Upper lobe of left lung (tissue), 6 donors: ENCODE data around the gene MRPL4. TPM values are rescaled to one million over a fixed set of nuclear protein-coding genes. Genes with fewer than 3 reads are reported as not detected.
"Not testable (repeated sequence)": the region's sequence is repeated elsewhere in the genome, so short reads cannot be mapped to it uniquely, and the experiment has no call there.

Experiments used
- ATAC-seq, 2 donors: fragments of 200-7000 bp; cut with Tn5 transposase; one replicate each; pipeline ENCODE4 v1.9.1; 2022; ENCODE audit warnings: mild to moderate bottlenecking in 2 of 2, moderate library complexity in 2 of 2; ENCODE audit not compliant: low FRiP score in 2 of 2
- DNase-seq, 2 donors: peaks; one replicate each; pipeline ENCODE4 v3.0.0-alpha.2; 2019 to 2020
- H3K27ac ChIP-seq, 4 donors: fragments of 200-600 bp; sonication (generic); one replicate each; pipeline ENCODE4 v1.5.1; 2016 to 2019
- H3K27me3 ChIP-seq, 4 donors: fragments of 200-600 bp; sonication (generic); one replicate each; pipeline ENCODE4 v1.5.1; 2017 to 2019
- H3K36me3 ChIP-seq, 4 donors: fragments of 200-600 bp; sonication (generic); one replicate each; pipeline ENCODE4 v1.5.1; 2016 to 2019
- H3K4me1 ChIP-seq, 4 donors: fragments of 200-600 bp; sonication (generic); one replicate each; pipeline ENCODE4 v1.5.1; 2018 to 2019
- H3K4me3 ChIP-seq, 4 donors: fragments of 200-600 bp; sonication (generic); one replicate each; pipeline ENCODE4 v1.5.1; 2017 to 2019; ENCODE audit warnings: mild to moderate bottlenecking in 2 of 4, moderate library complexity in 1 of 4
- H3K9me3 ChIP-seq, 4 donors: fragments of 200-600 bp; sonication (generic); one replicate each; pipeline ENCODE4 v1.5.1; 2018 to 2019
- CTCF ChIP-seq, 6 experiments: fragments of 450-650 bp in 4 of 6; fragments of 200-600 bp in 2 of 6; sonication (generic) in 2 of 6; IDR thresholded peaks; one replicate each; pipeline ENCODE4 v1.5.1; 2016 to 2019; ENCODE audit warnings: antibody characterized with exemption in 6 of 6
- EP300 ChIP-seq, 4 donors: sonication (generic); formaldehyde crosslinking; IDR thresholded peaks; one replicate each; pipeline ENCODE4 v1.5.1; 2017; ENCODE audit warnings: antibody characterized with exemption in 4 of 4, control low read depth in 2 of 4
- POLR2A ChIP-seq, 4 donors: fragments of 450-650 bp; IDR thresholded peaks; one replicate each; pipeline ENCODE4 v1.5.1; 2016 to 2017; ENCODE audit warnings: antibody characterized with exemption in 4 of 4, mild to moderate bottlenecking in 2 of 4
- POLR2AphosphoS5 ChIP-seq, 2 donors: sonication (generic); formaldehyde crosslinking; IDR thresholded peaks; one replicate each; pipeline ENCODE4 v1.5.1; 2017; ENCODE audit warnings: antibody characterized with exemption in 2 of 2
- WGBS, 2 donors: methylation state at CpG; one replicate each; pipeline ENCODE4 v1.1.5; 2017 to 2018; 5-methylcytosine and 5-hydroxymethylcytosine counted together
- total RNA-seq, 6 donors: library from RNA; depleted of rRNA in 4 of 6; stranded (reverse); fragments of >200 nt in 4 of 6; gene quantifications; one replicate each; pipeline versions ENCODE4 v1.1.0 to v1.2.1, GENCODE V29; 2016 to 2021
- donor health status: DM: no; HTN: no; CAD: no; lungs with moderate emphysema.
- donor health status: DM: no; HTN: yes; CAD: no; lungs with severe emphysema.

Gene MRPL4
- total RNA-seq, 6 donors from 2014 or later, result 23.0 to 70.8 (median 45.0) TPM

GRCh38 chr19:10237702-10238101, 14.3 kb upstream of the MRPL4 start:
- no peaks in the 10 kb centered on the region for H3K9me3 ChIP-seq
- H3K27ac ChIP-seq, result peak overlapping the region; percentile 70 to 83 (median 78)
- no peaks in the 10 kb centered on the region for H3K27me3 ChIP-seq
- WGBS, 2 donors, result 80 to 86% methylated on average over 5 to 6 of the region's 6 CpGs
- H3K36me3 ChIP-seq, result no peaks in the 10 kb centered on the region
- ATAC-seq (peak; percentile 7 to 40), DNase-seq (peak in 1 of 2 donors; percentile 44)
- H3K4me3 ChIP-seq, result no peak overlapping the region
- H3K4me1 ChIP-seq, result peaks cover 19 to 42% (median 29%) of the 10 kb centered on the region in 4 donors
- no peak for TF ChIP-seq EP300 (IDR thresholded peaks at IDR 0.05)
- TF ChIP-seq POLR2A (IDR thresholded peaks at IDR 0.05), result no peak
- no peak for TF ChIP-seq CTCF (IDR thresholded peaks at IDR 0.05)
- TF ChIP-seq POLR2AphosphoS5 (IDR thresholded peaks at IDR 0.05), result no peak

- Histone ChIP-seq H3K9me3 (no peaks in the 10 kb centered on the region), H3K27me3 (no peaks in the 10 kb centered on the region), H3K36me3 (no peaks in the 10 kb centered on the region), H3K27ac (peak overlapping the region; percentile 70 to 83 (median 78)), H3K4me1 (peaks cover 19 to 42% (median 29%) of the 10 kb centered on the region in 4 donors), H3K4me3 (no peak overlapping the region)
- ATAC-seq, result peak; percentile 78 to 89
- WGBS, 2 donors, result 43 to 51% methylated on average over 6 to 12 of the region's 12 CpGs
- TF ChIP-seq POLR2AphosphoS5 (IDR thresholded peaks at IDR 0.05), result peak; percentile 72 to 77
- TF ChIP-seq EP300 (IDR thresholded peaks at IDR 0.05), result peak in 2 of 4 donors; percentile 6 to 40
- no peak for TF ChIP-seq POLR2A (IDR thresholded peaks at IDR 0.05)
- DNase-seq, result peak; percentile 53 to 66
These were observed 13.7 kb upstream of the MRPL4 start for GRCh38 chr19:10238172-10238783.

- H3K36me3 ChIP-seq, H3K9me3 ChIP-seq, ATAC-seq, H3K27ac ChIP-seq, H3K27me3 ChIP-seq, DNase-seq, H3K4me3 ChIP-seq: not testable (repeated sequence)
- WGBS, 2 donors, result 96% methylated on average over 11 of the region's 11 CpGs
- peaks cover 5 to 22% (median 14%) of the 10 kb centered on the region in 4 donors for H3K4me1 ChIP-seq
These were observed 10.1 kb upstream of the MRPL4 start for GRCh38 chr19:10241826-10242449.

- WGBS, 2 donors, result 97 to 99% methylated on average over 7 of the region's 7 CpGs
- ATAC-seq, result no peak
- H3K4me3 ChIP-seq, result no peak overlapping the region
These were observed 8.4 kb upstream of the MRPL4 start for GRCh38 chr19:10243606-10244005.

GRCh38 chr19:10245189-10245939, 6.7 kb upstream of the MRPL4 start:
- Histone ChIP-seq H3K9me3 (no peaks in the 10 kb centered on the region), H3K27ac (no peak overlapping the region), H3K36me3 (no peaks in the 10 kb centered on the region), H3K4me3 (no peak overlapping the region), H3K4me1 (peaks cover 0 to 5% (median 0%) of the 10 kb centered on the region in 4 donors), H3K27me3 (no peaks in the 10 kb centered on the region)
- WGBS, 2 donors, result 71 to 84% methylated on average over 9 of the region's 9 CpGs
- no peak for ATAC-seq
- DNase-seq, result no peak
- TF ChIP-seq POLR2A (IDR thresholded peaks at IDR 0.05), result no peak
- no peak for TF ChIP-seq POLR2AphosphoS5 (IDR thresholded peaks at IDR 0.05)
- no peak for TF ChIP-seq EP300 (IDR thresholded peaks at IDR 0.05)
- no peak for TF ChIP-seq CTCF (IDR thresholded peaks at IDR 0.05)

More at GRCh38 chr19:10243606-10244005, 8.4 kb upstream of the MRPL4 start:
- no peak overlapping the region for H3K27ac ChIP-seq
- H3K27me3 ChIP-seq, result no peaks in the 10 kb centered on the region
- peaks cover 4 to 5% (median 4%) of the 10 kb centered on the region in 4 donors for H3K4me1 ChIP-seq
- no peaks in the 10 kb centered on the region for H3K36me3 ChIP-seq
- H3K9me3 ChIP-seq, result no peaks in the 10 kb centered on the region
- DNase-seq, result no peak
- no peak for TF ChIP-seq POLR2A (IDR thresholded peaks at IDR 0.05)
- no peak for TF ChIP-seq CTCF (IDR thresholded peaks at IDR 0.05)
- no peak for TF ChIP-seq EP300 (IDR thresholded peaks at IDR 0.05)
- TF ChIP-seq POLR2AphosphoS5 (IDR thresholded peaks at IDR 0.05), result no peak
